DND-41 (cell line): ENCODE data around the gene LYG2.

Source experiments
- ATAC-seq: fragments of 200-7000 bp; cut with Tn5 transposase; 3 replicates; pipeline ENCODE4 v1.9.1; 2021; ENCODE audit warnings: low read depth; ENCODE audit not compliant: insufficient read depth
- DNase-seq: peaks from one replicate; pipeline ENCODE4 v3.0.0-alpha.2; 2020
- H2AFZ ChIP-seq: 2 replicates; pipeline ENCODE4 v1.6.0; 2012; ENCODE audit warnings: low read depth, low read length
- H3K27ac ChIP-seq: 2 replicates; pipeline ENCODE4 v1.5.1; 2012; ENCODE audit warnings: low read length, inconsistent platforms
- H3K27me3 ChIP-seq: fragments of 200-600 bp; sonication (generic); 2 replicates; pipeline ENCODE4 v1.6.0; 2012; ENCODE audit warnings: low read length, mild to moderate bottlenecking, inconsistent platforms; ENCODE audit not compliant: insufficient read depth, poor library complexity
- H3K36me3 ChIP-seq: 2 replicates; pipeline ENCODE4 v1.5.1; 2012; ENCODE audit warnings: low read length, inconsistent platforms; ENCODE audit not compliant: insufficient read depth
- H3K4me1 ChIP-seq: 2 replicates; pipeline ENCODE4 v1.5.1; 2012; ENCODE audit warnings: mild to moderate bottlenecking, low read length; ENCODE audit not compliant: insufficient read depth
- H3K4me2 ChIP-seq: 2 replicates; pipeline ENCODE4 v1.6.0; 2012; ENCODE audit warnings: mild to moderate bottlenecking, moderate library complexity, low read length, inconsistent platforms; ENCODE audit not compliant: insufficient read depth
- H3K4me3 ChIP-seq, 2 experiments: fragments of 200-600 bp in 1 of 2; shearing (Covaris generic) in 1 of 2; 2 replicates each; pipeline ENCODE4 v1.5.1; 2012 to 2016; ENCODE audit warnings: inconsistent platforms in 2 of 2, low read length in 2 of 2, mild to moderate bottlenecking in 2 of 2, low read depth in 1 of 2, moderate library complexity in 1 of 2
- H3K79me2 ChIP-seq: 2 replicates; pipeline ENCODE4 v1.6.0; 2012; ENCODE audit warnings: low read length, inconsistent platforms; ENCODE audit not compliant: insufficient read depth
- H3K9ac ChIP-seq: 2 replicates; pipeline ENCODE4 v1.6.0; 2012; ENCODE audit warnings: low read depth, mild to moderate bottlenecking, inconsistent platforms, low read length, moderate library complexity
- H3K9me3 ChIP-seq: 2 replicates; pipeline ENCODE4 v1.5.1; 2012; ENCODE audit warnings: low read length, moderate library complexity, mild to moderate bottlenecking, inconsistent platforms; ENCODE audit not compliant: insufficient read depth, severe bottlenecking
- H4K20me1 ChIP-seq: 2 replicates; pipeline ENCODE4 v1.6.0; 2012; ENCODE audit warnings: low read length; ENCODE audit not compliant: insufficient read depth
- EZH2 ChIP-seq: IDR thresholded peaks from 3 replicates; pipeline ENCODE4 v1.6.1; 2012; ENCODE audit warnings: borderline replicate concordance, low read depth, mild to moderate bottlenecking, moderate library complexity, low read length, inconsistent platforms; ENCODE audit not compliant: severe bottlenecking
- TF ChIP-seq, protein P1 (sequence below): IDR thresholded peaks from 2 replicates; pipeline ENCODE4 v1.5.1; 2012; ENCODE audit warnings: borderline replicate concordance, low read length, moderate library complexity, mild to moderate bottlenecking; ENCODE audit not compliant: poor library complexity, severe bottlenecking; ENCODE audit errors: extremely low read depth

Gene LYG2

DNA sequence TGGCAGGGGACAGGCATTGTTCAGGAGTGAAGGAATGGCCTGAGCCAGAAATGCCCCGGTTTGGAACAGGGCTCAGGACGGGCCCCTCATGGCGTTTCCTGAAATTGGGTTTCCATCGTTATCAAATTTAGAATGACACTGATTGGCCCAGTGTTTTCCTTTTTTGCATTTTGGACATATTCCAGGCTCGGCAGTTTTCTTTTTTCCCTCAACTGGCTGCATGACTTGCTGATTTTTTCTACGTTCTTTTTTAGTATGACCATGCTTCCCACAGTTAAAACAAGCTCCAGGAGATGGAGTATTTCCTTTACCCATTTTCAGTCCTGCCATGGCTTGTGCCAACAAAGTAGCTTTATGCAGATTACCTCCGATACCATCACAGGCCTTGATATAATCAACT lies 20.4 kb upstream of the LYG2 start:
- no peak overlapping the region for H3K4me2 ChIP-seq
- peaks cover 8% of the 10 kb centered on the region for H3K9me3 ChIP-seq
- no peak overlapping the region for H3K9ac ChIP-seq
- no peak for ATAC-seq
- no peak overlapping the region for H3K27ac ChIP-seq
- TF ChIP-seq, protein P1, sequence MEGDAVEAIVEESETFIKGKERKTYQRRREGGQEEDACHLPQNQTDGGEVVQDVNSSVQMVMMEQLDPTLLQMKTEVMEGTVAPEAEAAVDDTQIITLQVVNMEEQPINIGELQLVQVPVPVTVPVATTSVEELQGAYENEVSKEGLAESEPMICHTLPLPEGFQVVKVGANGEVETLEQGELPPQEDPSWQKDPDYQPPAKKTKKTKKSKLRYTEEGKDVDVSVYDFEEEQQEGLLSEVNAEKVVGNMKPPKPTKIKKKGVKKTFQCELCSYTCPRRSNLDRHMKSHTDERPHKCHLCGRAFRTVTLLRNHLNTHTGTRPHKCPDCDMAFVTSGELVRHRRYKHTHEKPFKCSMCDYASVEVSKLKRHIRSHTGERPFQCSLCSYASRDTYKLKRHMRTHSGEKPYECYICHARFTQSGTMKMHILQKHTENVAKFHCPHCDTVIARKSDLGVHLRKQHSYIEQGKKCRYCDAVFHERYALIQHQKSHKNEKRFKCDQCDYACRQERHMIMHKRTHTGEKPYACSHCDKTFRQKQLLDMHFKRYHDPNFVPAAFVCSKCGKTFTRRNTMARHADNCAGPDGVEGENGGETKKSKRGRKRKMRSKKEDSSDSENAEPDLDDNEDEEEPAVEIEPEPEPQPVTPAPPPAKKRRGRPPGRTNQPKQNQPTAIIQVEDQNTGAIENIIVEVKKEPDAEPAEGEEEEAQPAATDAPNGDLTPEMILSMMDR: no peak
- TF ChIP-seq EZH2: no peak
- H3K79me2 ChIP-seq: no peaks in the 10 kb centered on the region
- no peaks in the 10 kb centered on the region for H3K4me1 ChIP-seq
- H3K4me3 ChIP-seq: no peak overlapping the region
- H2AFZ ChIP-seq: no peak overlapping the region
- H3K27me3 ChIP-seq: no peaks in the 10 kb centered on the region
- H3K36me3 ChIP-seq: 0 out of 2 replicates have a peak, but pooled peaks cover 2% of the 10 kb centered on the region
- no peaks in the 10 kb centered on the region for H4K20me1 ChIP-seq
- no peak for DNase-seq

DNA sequence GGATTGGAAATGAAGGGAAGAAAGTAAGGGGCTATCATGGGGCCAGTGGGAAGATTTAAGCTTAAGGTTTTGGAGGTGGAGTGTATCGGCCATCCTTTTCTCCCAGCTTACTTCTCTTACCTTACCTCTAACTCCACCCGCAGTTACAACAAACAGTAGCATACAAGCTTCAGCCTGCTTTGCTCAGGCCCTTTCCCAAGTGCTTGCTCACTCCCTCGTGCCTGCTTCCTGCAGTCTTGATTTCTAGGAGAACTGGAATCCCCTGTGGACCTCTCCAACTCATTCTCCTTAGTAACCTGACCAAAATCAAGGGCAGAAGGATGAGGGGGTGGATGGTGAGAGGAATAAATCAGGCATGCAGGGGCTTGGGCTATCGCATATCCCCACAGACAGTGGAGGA lies 5.8 kb upstream of the LYG2 start:
- H2AFZ ChIP-seq: no peak overlapping the region
- H4K20me1 ChIP-seq: no peaks in the 10 kb centered on the region
- H3K4me2 ChIP-seq: no peak overlapping the region
- no peaks in the 10 kb centered on the region for H3K9me3 ChIP-seq
- no peaks in the 10 kb centered on the region for H3K4me1 ChIP-seq
- DNase-seq: no peak
- TF ChIP-seq EZH2: no peak
- TF ChIP-seq, protein P1: no peak
- H3K79me2 ChIP-seq: no peaks in the 10 kb centered on the region
- no peaks in the 10 kb centered on the region for H3K36me3 ChIP-seq
- no peak overlapping the region for H3K9ac ChIP-seq
- ATAC-seq: no peak
- H3K27me3 ChIP-seq: no peaks in the 10 kb centered on the region
- no peak overlapping the region for H3K4me3 ChIP-seq
- no peak overlapping the region for H3K27ac ChIP-seq

DNA sequence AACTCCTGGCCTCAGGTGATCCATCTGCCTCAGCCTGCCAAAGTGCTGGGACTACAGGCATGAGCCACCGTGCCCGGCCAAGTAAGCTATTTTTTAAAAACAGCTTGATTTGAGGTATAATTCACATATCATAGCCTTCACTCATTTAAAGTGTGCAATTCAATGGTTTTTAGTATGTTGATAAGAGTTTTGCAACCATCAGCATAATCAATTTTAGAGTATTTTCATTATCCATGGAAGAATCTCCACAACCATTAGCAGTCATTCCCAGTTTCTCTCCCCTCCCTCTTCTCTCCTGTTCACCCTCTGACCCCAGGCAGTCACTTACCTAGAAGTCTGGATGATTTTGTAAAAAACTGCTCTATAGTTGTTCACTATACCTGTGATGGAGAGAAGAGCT lies 4.7 kb upstream of the LYG2 start:
- ATAC-seq: no peak
- H3K36me3 ChIP-seq: no peaks in the 10 kb centered on the region
- TF ChIP-seq, protein P1: no peak
- TF ChIP-seq EZH2: no peak
- no peak overlapping the region for H2AFZ ChIP-seq
- no peak overlapping the region for H3K9ac ChIP-seq
- H3K27ac ChIP-seq: no peak overlapping the region
- H3K9me3 ChIP-seq: no peaks in the 10 kb centered on the region
- H3K27me3 ChIP-seq: no peaks in the 10 kb centered on the region
- no peaks in the 10 kb centered on the region for H3K79me2 ChIP-seq
- H3K4me3 ChIP-seq: no peak overlapping the region
- H3K4me2 ChIP-seq: no peak overlapping the region
- DNase-seq: no peak
- H4K20me1 ChIP-seq: no peaks in the 10 kb centered on the region
- no peaks in the 10 kb centered on the region for H3K4me1 ChIP-seq

DNA sequence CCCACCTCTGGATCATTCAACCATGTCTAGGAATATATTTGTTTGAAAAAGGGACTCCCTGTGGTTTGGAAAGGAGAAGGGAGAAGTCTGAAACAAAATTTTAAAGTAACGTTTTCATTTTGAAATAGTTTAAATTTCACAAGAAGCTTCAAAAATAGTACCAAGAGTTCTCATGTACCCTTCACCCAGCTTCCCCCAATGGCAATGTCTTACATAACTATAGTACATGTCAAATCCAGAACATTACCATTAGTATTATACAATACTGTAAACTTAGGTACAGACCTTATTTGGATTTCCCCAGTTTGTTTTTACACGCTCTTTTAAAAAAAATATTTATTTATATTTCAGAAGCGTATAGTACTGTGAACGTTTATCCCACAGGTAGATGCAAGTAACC lies 4.0 kb upstream of the LYG2 start:
- no peaks in the 10 kb centered on the region for H3K4me1 ChIP-seq
- no peak for TF ChIP-seq EZH2
- TF ChIP-seq, protein P1: no peak
- ATAC-seq (no peak), DNase-seq (no peak)
- H3K9me3 ChIP-seq: no peaks in the 10 kb centered on the region
- H3K27me3 ChIP-seq: no peaks in the 10 kb centered on the region
- no peaks in the 10 kb centered on the region for H3K79me2 ChIP-seq
- no peaks in the 10 kb centered on the region for H3K36me3 ChIP-seq
- no peak overlapping the region for H3K27ac ChIP-seq
- H4K20me1 ChIP-seq: no peaks in the 10 kb centered on the region
- H3K9ac ChIP-seq: no peak overlapping the region
- H3K4me3 ChIP-seq: no peak overlapping the region
- no peak overlapping the region for H2AFZ ChIP-seq
- no peak overlapping the region for H3K4me2 ChIP-seq
